HEK293 (cell line): ENCODE measurements around the gene CLIC3.

Experiments
- CTCF ChIA-PET: fragments of 350-600 bp; formaldehyde crosslinking; extraction: SDS; loops from one replicate; lab custom pipeline; 2021; ENCODE audit warnings: antibody characterized with exemption; lab: Yijun Ruan, JAX
- POLR2A ChIA-PET: fragments of 300-600 bp; formaldehyde crosslinking; extraction: SDS; loops from one replicate; lab custom pipeline; 2020; ENCODE audit warnings: antibody characterized with exemption, inconsistent platforms; lab: Yijun Ruan, JAX
- H3K27ac ChIP-seq: fragments of 200-500 bp; sonication (Bioruptor generic); 2 replicates; pipeline ENCODE4 v1.5.1; 2014; ENCODE audit warnings: low read depth, low read length, control low read depth, inconsistent platforms; ENCODE audit errors: extremely low read depth
- H3K36me3 ChIP-seq, 2 experiments: fragments of 200-500 bp in 1 of 2; sonication (Bioruptor generic) in 1 of 2; 1 replicate in 1 of 2; 2 replicates in 1 of 2; pipeline ENCODE4 v1.5.1; 2014 to 2017; ENCODE audit warnings: inconsistent platforms in 2 of 2, low read length in 2 of 2; ENCODE audit not compliant: control insufficient read depth in 2 of 2, insufficient read depth in 1 of 2
- H3K4me1 ChIP-seq: fragments of 200-500 bp; sonication (Bioruptor generic); 2 replicates; pipeline ENCODE4 v1.5.1; 2014; ENCODE audit warnings: mild to moderate bottlenecking, low read length, inconsistent platforms; ENCODE audit not compliant: control insufficient read depth, insufficient read depth
- H3K4me3 ChIP-seq: 2 replicates; pipeline ENCODE4 v1.5.1; 2011; ENCODE audit warnings: low read depth, mild to moderate bottlenecking, control low read depth, low read length, moderate library complexity
- H3K9me3 ChIP-seq: fragments of 200-500 bp; sonication (Bioruptor generic); 2 replicates; pipeline ENCODE4 v1.5.1; 2014; ENCODE audit warnings: low read depth, low read length, inconsistent platforms; ENCODE audit not compliant: control insufficient read depth, insufficient read depth
- CTCF ChIP-seq: fragments of 450-650 bp; formaldehyde crosslinking; IDR thresholded peaks from 2 replicates; pipeline ENCODE4 v1.5.1; 2016; ENCODE audit warnings: missing biosample characterization, missing genetic modification characterization
- EGR2 ChIP-seq: fragments of 450-650 bp; formaldehyde crosslinking; IDR thresholded peaks from 2 replicates; pipeline ENCODE4 v1.5.1; 2016; ENCODE audit warnings: low read depth, missing biosample characterization, missing genetic modification characterization
- GLIS1 ChIP-seq: fragments of 450-650 bp; formaldehyde crosslinking; IDR thresholded peaks from 2 replicates; pipeline ENCODE4 v1.5.1; 2016; ENCODE audit warnings: missing biosample characterization, missing genetic modification characterization
- GLIS2 ChIP-seq: fragments of 450-650 bp; formaldehyde crosslinking; IDR thresholded peaks from 2 replicates; pipeline ENCODE4 v1.5.1; 2016; ENCODE audit warnings: missing biosample characterization, missing genetic modification characterization
- HIC1 ChIP-seq: fragments of 450-650 bp; formaldehyde crosslinking; IDR thresholded peaks from 2 replicates; pipeline ENCODE4 v1.5.1; 2016; ENCODE audit warnings: missing biosample characterization, missing genetic modification characterization
- KLF1 ChIP-seq: fragments of 450-650 bp; formaldehyde crosslinking; IDR thresholded peaks from 2 replicates; pipeline ENCODE4 v1.5.1; 2016; ENCODE audit warnings: missing biosample characterization, missing genetic modification characterization
- ZFHX2 ChIP-seq: fragments of 450-650 bp; formaldehyde crosslinking; conservative IDR thresholded peaks from 2 replicates; pipeline ENCODE4 v1.5.1; 2016; ENCODE audit warnings: missing biosample characterization, missing genetic modification characterization
- ZIC2 ChIP-seq: fragments of 450-650 bp; formaldehyde crosslinking; IDR thresholded peaks from 2 replicates; pipeline ENCODE4 v1.5.1; 2016; ENCODE audit warnings: missing biosample characterization, missing genetic modification characterization
- ZNF146 ChIP-seq: fragments of 450-650 bp; formaldehyde crosslinking; IDR thresholded peaks from 2 replicates; pipeline ENCODE4 v1.5.1; 2016; ENCODE audit warnings: missing biosample characterization, missing genetic modification characterization
- ZNF18 ChIP-seq: fragments of 450-650 bp; formaldehyde crosslinking; IDR thresholded peaks from 2 replicates; pipeline ENCODE4 v1.5.1; 2016; ENCODE audit warnings: missing biosample characterization, missing genetic modification characterization
- ZNF580 ChIP-seq: fragments of 450-650 bp; formaldehyde crosslinking; IDR thresholded peaks from 2 replicates; pipeline ENCODE4 v1.5.1; 2016; ENCODE audit warnings: missing biosample characterization, missing genetic modification characterization
- ZNF621 ChIP-seq: fragments of 450-650 bp; formaldehyde crosslinking; IDR thresholded peaks from 2 replicates; pipeline ENCODE4 v1.5.1; 2017; ENCODE audit warnings: missing biosample characterization, missing genetic modification characterization
- ZNF654 ChIP-seq: fragments of 450-650 bp; formaldehyde crosslinking; IDR thresholded peaks from 2 replicates; pipeline ENCODE4 v1.5.1; 2016; ENCODE audit warnings: low read depth, missing biosample characterization, missing genetic modification characterization

The CLIC3 gene

GRCh38 chr9:136947955-136948510 is 48.3 kb downstream of the CLIC3 start:
- no peaks in the 10 kb centered on the region for H3K9me3 ChIP-seq
- no peak overlapping the region for H3K4me3 ChIP-seq
- POLR2A ChIA-PET, result interaction anchor here (0.6 to 4.9 kb wide), 14 partner anchors 21 to 185 kb away, joined by 3 to 24 read pairs (median 4); partner anchors contain the start of genes AJM1, MAN1B1, PAXX and PTGDS
- H3K4me1 ChIP-seq, result no peaks in the 10 kb centered on the region; the same call in 1 of the 2 replicates
- TF ChIP-seq ZNF18 (tag by site-specific recombination) (no peak), ZNF146 (no peak), KLF1 (tag by site-specific recombination) (peak; percentile 98), GLIS2 (0 out of 2 replicates have a peak, but pooled peaks have one; percentile 16), CTCF (tag by site-specific recombination) (peak; percentile 65; the same call in 1 of the 2 replicates), ZNF654 (tag by site-specific recombination) (peak; percentile 36; the same call in 1 of the 2 replicates)
- CTCF ChIA-PET, result interaction anchor here (0.6 to 5.7 kb wide), 34 partner anchors 9 to 708 kb away, joined by 3 to 119 read pairs (median 5); partner anchors contain the start of genes CLIC3, FUT7, LCN8 and NPDC1
- peaks cover 0 to 4% of the 10 kb centered on the region in 2 experiments; a peak in 1 of 3 replicates for H3K36me3 ChIP-seq
- H3K27ac ChIP-seq, result no peak overlapping the region

GRCh38 chr9:136947028-136947891 is 49.1 kb downstream of the CLIC3 start:
- Histone ChIP-seq H3K4me1 (no peaks in the 10 kb centered on the region; the same call in 1 of the 2 replicates), H3K9me3 (no peaks in the 10 kb centered on the region), H3K27ac (no peak overlapping the region), H3K36me3 (peaks cover 0 to 11% of the 10 kb centered on the region in 2 experiments; a peak in 1 of 3 replicates), H3K4me3 (no peak overlapping the region)
- CTCF ChIA-PET, result interaction anchor here (0.6 to 5.7 kb wide), 28 partner anchors 15 to 509 kb away, joined by 3 to 119 read pairs (median 6); partner anchors contain the start of genes CLIC3, NPDC1 and PAXX
- no peak for TF ChIP-seq ZNF580 (tag by site-specific recombination)
- TF ChIP-seq GLIS2, result peak; percentile 51; the same call in 1 of the 2 replicates
- 0 out of 2 replicates have a peak, but pooled peaks have one; percentile 60 for TF ChIP-seq HIC1
- TF ChIP-seq GLIS1 (tag by site-specific recombination), result peak; percentile 68
- no peak for TF ChIP-seq ZNF621 (tag by site-specific recombination)
- peak; percentile 91 for TF ChIP-seq ZFHX2 (tag by site-specific recombination)
- peak; percentile 89 for TF ChIP-seq EGR2
- 0 out of 2 replicates have a peak, but pooled peaks have one; percentile 9 for TF ChIP-seq ZIC2 (tag by site-specific recombination)
- POLR2A ChIA-PET, result interaction anchor here (0.8 to 4.9 kb wide), 11 partner anchors 29 to 147 kb away, joined by 3 to 24 read pairs (median 4); partner anchors contain the start of genes MAN1B1, PAXX and PTGDS
